ENCODE results near the gene SKAP1. TPM values are rescaled to one million over a fixed set of nuclear protein-coding genes. Genes with fewer than 3 reads are reported as not detected.

SKAP1 gene
- total and polyA plus RNA-seq, 2 donors from 2014 or later = 34.8 to 42.6 TPM

- Histone ChIP-seq H3K9me3 (ENCODE audit: control insufficient read depth in 2 of 3, insufficient read depth in 1 of 3, low read length in 3 of 3) (no peaks in the 10 kb centered on the region), H3K4me1 (ENCODE audit: control insufficient read depth in 2 of 3, insufficient read depth in 2 of 3, low read depth in 1 of 3, low read length in 3 of 3) (peaks cover 0 to 6% (median 0%) of the 10 kb centered on the region in 3 donors), H3K36me3 (ENCODE audit: control insufficient read depth in 2 of 3, insufficient read depth in 3 of 3, low read length in 3 of 3) (no peaks in the 10 kb centered on the region), H3K27me3 (ENCODE audit: control insufficient read depth, insufficient read depth, low read length) (no peaks in the 10 kb centered on the region), H3K27ac (ENCODE audit: low read depth in 2 of 2, low read length in 2 of 2) (no peak overlapping the region), H3K9ac (ENCODE audit: low read length in 3 of 3) (no peak overlapping the region), H3K4me3 (ENCODE audit: low read length in 3 of 3) (no peak overlapping the region)
- intact Hi-C loops (cut with DNase I) = no loop called here
- FAIRE-seq (no peak), DNase-seq (no peak)
- no peak for TF ChIP-seq CTCF (IDR thresholded peaks at IDR 0.05; ENCODE audit: borderline replicate concordance, extremely low read depth, insufficient read depth)
Measured at GRCh38 chr17:48445248-48445620, 15.2 kb upstream of the SKAP1 start.

GRCh38 chr17:48444516-48445247, 14.7 kb upstream of the SKAP1 start:
- Histone ChIP-seq H3K9ac (ENCODE audit: low read length in 3 of 3) (no peak overlapping the region), H3K4me1 (ENCODE audit: control insufficient read depth in 2 of 3, insufficient read depth in 2 of 3, low read depth in 1 of 3, low read length in 3 of 3) (peaks cover 0 to 8% (median under 1%) of the 10 kb centered on the region in 3 donors), H3K9me3 (ENCODE audit: control insufficient read depth in 2 of 3, insufficient read depth in 1 of 3, low read length in 3 of 3) (no peaks in the 10 kb centered on the region), H3K4me3 (ENCODE audit: low read length in 3 of 3) (no peak overlapping the region), H3K36me3 (ENCODE audit: control insufficient read depth in 2 of 3, insufficient read depth in 3 of 3, low read length in 3 of 3) (no peaks in the 10 kb centered on the region), H3K27ac (ENCODE audit: low read depth in 2 of 2, low read length in 2 of 2) (peak overlapping the region in 1 of 2 donors; percentile 23), H3K27me3 (ENCODE audit: control insufficient read depth, insufficient read depth, low read length) (no peaks in the 10 kb centered on the region)
- TF ChIP-seq CTCF (IDR thresholded peaks at IDR 0.05; ENCODE audit: borderline replicate concordance, extremely low read depth, insufficient read depth) = no peak
- FAIRE-seq (no peak), DNase-seq (peak in 2 of 5 donors; percentile 29 to 49)
- intact Hi-C loops (cut with DNase I) = no loop called here

GRCh38 chr17:48443712-48444111, 13.7 kb upstream of the SKAP1 start:
- intact Hi-C loops (cut with DNase I) = no loop called here
- H3K27ac ChIP-seq (ENCODE audit: low read depth in 2 of 2, low read length in 2 of 2) = no peak overlapping the region
- H3K4me3 ChIP-seq (ENCODE audit: low read length in 3 of 3) = no peak overlapping the region
- DNase-seq (no peak), FAIRE-seq (peak; percentile 13)
- H3K9ac ChIP-seq (ENCODE audit: low read length in 3 of 3) = no peak overlapping the region
- no peaks in the 10 kb centered on the region for H3K36me3 ChIP-seq (ENCODE audit: control insufficient read depth in 2 of 3, insufficient read depth in 3 of 3, low read length in 3 of 3)
- H3K27me3 ChIP-seq (ENCODE audit: control insufficient read depth, insufficient read depth, low read length) = no peaks in the 10 kb centered on the region
- no peaks in the 10 kb centered on the region for H3K9me3 ChIP-seq (ENCODE audit: control insufficient read depth in 2 of 3, insufficient read depth in 1 of 3, low read length in 3 of 3)
- H3K4me1 ChIP-seq (ENCODE audit: control insufficient read depth in 2 of 3, insufficient read depth in 2 of 3, low read depth in 1 of 3, low read length in 3 of 3) = peaks cover 0 to 8% (median 4%) of the 10 kb centered on the region in 3 donors
- no peak for TF ChIP-seq CTCF (IDR thresholded peaks at IDR 0.05; ENCODE audit: borderline replicate concordance, extremely low read depth, insufficient read depth)

Data from kidney (tissue), 14 donors.